HTR-8/SVneo (cell line): ENCODE data around the gene ABCA13.

ENCODE experiments used
- DNase-seq: peaks from one replicate; pipeline ENCODE4 v3.0.0; 2011; ENCODE audit warnings: low spot score, mixed read lengths; ENCODE audit not compliant: insufficient read length
- FAIRE-seq: peaks from 2 replicates; lab custom pipeline; 2011; peaks lifted over from hg19 to GRCh38; lab: Jason Lieb, UNC

Gene ABCA13

GRCh38 chr7:48351900-48352299 lies 180.6 kb downstream of the ABCA13 start:
- no peak for FAIRE-seq

DNA sequence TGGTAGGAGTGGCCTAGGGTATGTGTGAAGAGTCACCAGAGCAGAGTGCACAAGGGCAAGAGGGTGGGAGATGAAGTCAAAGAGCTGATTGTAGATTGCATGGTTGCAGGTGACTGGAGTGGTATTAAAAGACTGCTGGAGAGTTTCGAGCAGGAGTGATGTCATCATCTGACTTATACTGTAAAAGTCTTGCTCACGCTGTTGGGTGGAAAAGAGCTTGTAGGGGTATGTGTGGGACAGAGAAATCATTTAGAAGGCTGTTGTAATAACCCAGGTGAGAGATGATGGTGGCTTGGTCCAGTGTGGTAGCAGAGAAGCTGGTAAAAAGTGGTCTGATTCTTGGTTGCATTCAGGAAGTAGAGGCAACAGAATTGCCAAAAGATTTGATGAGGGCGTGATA lies 184.1 kb downstream of the ABCA13 start:
- FAIRE-seq (no peak), DNase-seq (no peak)

More at GRCh38 chr7:48351900-48352299, 180.6 kb downstream of the ABCA13 start:
- DNase-seq: no peak

DNA sequence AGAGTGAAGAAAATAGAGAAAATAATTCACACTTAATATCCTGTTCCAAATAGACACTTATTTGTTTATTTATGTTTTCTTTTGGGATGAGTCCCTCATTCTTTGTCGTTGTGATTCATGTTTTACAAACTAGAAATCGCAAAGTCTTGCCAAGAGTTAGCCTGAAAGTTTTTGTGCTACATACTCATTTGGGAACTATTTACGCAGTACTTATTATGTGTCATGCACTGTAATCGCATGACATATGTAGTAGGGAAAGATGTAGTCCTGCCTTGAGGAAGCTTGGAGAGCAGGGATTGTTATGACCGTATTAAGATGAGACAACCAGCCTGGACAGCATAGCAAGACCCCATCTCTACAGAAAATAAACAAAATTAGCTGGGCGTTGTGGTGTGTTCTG lies 189.3 kb downstream of the ABCA13 start:
- FAIRE-seq: no peak

GRCh38 chr7:48363174-48363573 lies 191.9 kb downstream of the ABCA13 start:
- no peak for DNase-seq
- FAIRE-seq: no peak

More for the DNA sequence above, 189.3 kb downstream of the ABCA13 start:
- DNase-seq: no peak

- DNase-seq (no peak), FAIRE-seq (no peak)
Observed at GRCh38 chr7:48365010-48365409, 193.8 kb downstream of the ABCA13 start.

GRCh38 chr7:48366096-48366495 lies 194.8 kb downstream of the ABCA13 start:
- DNase-seq (no peak), FAIRE-seq (no peak)

DNA sequence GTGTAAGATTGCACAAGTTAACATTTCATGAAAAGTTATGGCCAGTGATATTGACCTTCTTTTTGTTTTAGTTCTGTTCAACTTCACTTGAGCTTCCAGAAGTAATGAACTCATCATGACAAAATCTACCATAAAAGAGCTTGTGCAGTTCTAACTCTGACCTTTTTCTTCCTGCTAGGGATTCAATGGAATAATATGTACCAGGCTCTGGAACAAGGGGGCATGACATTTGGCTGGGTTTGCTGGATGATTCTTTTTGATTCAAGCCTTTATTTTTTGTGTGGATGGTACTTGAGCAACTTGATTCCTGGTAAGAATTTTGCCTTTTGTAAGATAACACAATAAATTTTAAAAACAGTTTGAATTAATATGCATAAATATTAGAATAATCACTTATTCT lies 205.0 kb downstream of the ABCA13 start:
- no peak for DNase-seq
- FAIRE-seq: no peak

GRCh38 chr7:48380921-48381320 lies 209.7 kb downstream of the ABCA13 start:
- FAIRE-seq (no peak), DNase-seq (no peak)

- no peak for FAIRE-seq
- no peak for DNase-seq
Observed at GRCh38 chr7:48381571-48381970, 210.3 kb downstream of the ABCA13 start.

DNA sequence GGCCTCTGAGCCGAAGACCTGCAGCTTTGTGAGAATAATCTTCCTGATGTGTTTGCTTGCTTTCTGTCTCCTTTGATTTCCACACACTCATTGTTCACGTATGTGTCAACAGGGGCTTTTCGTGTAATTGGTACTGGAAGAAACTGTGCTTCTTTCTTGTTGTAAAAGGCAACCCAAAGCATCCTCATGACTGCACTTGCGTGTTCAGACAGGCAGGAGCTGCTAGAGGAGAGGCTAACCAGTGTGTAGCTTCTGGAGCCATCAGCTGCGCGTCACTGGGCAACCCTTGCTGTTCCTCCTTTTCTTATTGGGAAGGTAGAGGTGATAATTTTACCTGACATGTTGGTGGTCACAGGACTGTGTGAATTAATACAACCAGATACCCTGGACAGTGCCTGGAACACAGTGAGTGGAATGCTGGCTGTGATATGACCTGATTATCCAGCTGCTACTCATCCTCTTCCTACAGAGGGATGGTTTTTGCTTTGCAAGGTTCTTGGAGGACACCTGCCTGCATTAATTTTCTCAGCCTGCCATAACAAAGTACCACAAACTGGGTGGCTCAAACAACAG lies 213.0 kb downstream of the ABCA13 start:
- FAIRE-seq (no peak), DNase-seq (no peak)

DNA sequence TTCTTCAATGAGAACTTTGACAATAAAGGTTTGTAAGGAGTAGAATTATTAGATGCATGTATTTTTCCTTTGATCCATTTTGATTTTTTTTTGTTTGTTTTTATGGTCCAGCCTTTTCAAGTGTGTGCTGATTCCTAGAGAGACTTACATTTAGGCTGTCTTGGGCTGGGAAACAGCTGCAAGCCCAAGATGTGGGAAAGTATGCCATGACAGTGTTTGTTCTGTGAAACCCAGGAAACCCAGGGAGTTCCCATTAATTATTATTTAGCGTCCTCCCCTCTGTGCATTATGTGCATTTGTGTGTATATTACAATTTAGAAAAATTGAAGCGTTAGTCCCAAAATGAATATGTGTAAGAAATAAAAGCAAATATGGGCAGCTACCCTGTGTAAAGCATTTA lies 216.7 kb downstream of the ABCA13 start:
- DNase-seq: no peak
- no peak for FAIRE-seq

- FAIRE-seq (no peak), DNase-seq (no peak)
Observed at GRCh38 chr7:48388911-48389310, 217.7 kb downstream of the ABCA13 start.

- FAIRE-seq (no peak), DNase-seq (no peak)
Observed at GRCh38 chr7:48389977-48390376, 218.7 kb downstream of the ABCA13 start.

DNA sequence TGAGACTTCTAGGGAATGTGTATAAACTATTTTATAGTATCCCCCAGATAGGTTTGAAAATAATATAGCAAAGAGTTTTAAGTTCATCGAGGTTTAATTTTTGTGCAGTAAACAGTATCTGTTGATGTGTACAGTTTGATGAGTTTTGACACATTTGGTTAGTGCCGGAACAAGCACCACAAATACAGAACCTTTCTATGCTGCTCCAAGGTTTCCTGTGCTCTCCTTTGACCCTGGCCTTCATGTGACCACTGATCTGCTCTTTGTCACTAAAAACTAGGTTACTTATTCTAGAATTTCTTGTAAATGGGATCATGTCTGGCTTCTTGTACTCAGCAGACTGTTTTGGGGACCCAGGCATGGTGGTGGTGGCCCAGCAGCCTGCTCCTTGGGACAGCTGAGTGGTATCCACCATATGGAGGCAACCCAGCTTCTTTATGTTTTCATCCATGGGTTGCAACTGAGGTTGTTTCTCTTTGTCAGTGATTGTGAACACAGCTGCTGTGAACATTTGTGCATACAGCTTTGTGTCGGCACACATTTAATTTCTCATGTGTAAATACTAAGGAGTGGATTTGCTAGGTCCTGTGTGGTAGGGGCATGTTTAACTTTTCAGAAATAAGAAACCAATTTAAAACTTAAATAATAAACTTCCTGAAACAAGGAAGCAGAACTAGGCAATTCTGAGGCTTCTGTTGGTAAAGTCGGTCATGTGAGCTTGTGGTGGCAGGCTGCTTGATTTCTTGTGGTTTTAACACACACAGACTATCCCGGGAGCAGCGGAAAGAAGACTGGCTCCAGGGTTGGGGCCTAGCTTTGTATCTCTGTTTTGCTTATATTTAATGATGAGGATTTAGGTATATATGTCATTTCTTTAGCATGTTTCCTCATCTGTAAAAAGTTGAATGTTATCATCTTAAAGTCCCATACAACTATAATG lies 219.4 kb downstream of the ABCA13 start:
- DNase-seq: no peak
- no peak for FAIRE-seq

DNA sequence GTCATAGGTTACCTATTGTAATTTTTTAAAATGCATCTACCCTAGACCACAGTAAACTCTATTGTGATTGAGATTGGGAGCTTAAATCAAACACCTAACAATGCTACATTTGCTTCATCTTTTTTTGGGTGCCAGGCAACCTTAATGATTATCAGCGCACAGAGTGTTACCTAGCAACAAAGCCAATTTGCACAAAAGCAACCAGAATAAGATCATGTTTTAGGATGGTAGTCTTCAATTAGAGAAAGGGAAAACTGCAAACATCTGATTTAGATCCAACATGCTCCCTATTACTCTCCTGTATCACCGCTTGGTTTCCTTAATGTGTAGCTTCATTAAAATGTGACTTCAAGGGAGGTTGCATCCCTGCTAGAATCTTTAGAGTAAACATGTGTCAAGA lies 226.9 kb downstream of the ABCA13 start:
- DNase-seq (no peak), FAIRE-seq (no peak)

GRCh38 chr7:48402721-48403120 lies 231.5 kb downstream of the ABCA13 start:
- DNase-seq: no peak

GRCh38 chr7:48408731-48409130 lies 237.5 kb downstream of the ABCA13 start:
- FAIRE-seq: no peak
- DNase-seq: no peak

More at GRCh38 chr7:48402721-48403120, 231.5 kb downstream of the ABCA13 start:
- FAIRE-seq: no peak

- DNase-seq (no peak), FAIRE-seq (no peak)
Observed at GRCh38 chr7:48411619-48412018, 240.4 kb downstream of the ABCA13 start.

- FAIRE-seq (no peak), DNase-seq (no peak)
Observed at GRCh38 chr7:48414011-48414732, 242.9 kb downstream of the ABCA13 start.

DNA sequence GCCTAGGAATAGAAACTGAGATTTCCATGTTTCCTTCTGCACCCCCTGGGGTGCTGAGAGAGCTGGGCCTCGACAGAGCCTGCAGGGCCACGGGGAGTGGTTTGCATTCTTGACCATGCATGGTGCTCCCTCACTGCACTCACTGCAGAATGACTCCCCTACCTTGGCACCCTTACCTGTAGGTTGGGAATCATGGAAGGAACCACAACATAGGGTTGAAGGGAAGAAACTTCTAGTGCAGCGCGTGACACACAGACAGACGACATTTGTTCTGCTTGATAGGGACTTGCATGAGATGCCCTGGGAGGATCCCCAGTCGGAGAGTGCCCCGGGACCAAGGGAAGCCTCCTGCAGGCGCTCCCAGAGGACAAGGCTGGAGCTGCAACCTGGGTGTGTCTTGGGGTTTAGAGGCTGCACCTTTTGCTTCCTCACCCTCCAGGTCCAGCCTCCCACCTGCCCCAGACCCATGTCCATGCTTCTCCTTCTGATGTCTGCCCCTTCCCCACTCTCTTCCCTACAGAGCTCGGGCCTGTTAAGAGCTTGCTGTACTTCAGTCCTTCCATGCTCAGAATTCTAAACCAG lies 245.2 kb downstream of the ABCA13 start:
- no peak for FAIRE-seq

GRCh38 chr7:48419401-48419800 lies 248.1 kb downstream of the ABCA13 start:
- no peak for DNase-seq
- FAIRE-seq: no peak

More for the DNA sequence above, 245.2 kb downstream of the ABCA13 start:
- no peak for DNase-seq
